HL-60/S4 treated with phorbol 12-myristate 13-acetate at 8.2 ng/mL for 4 days and 3 days (cell line): Measurements from ENCODE around the gene PDCD10.

Source experiments
- in situ Hi-C: fragments of 300-500 bp; cut with MboI; formaldehyde crosslinking; loops from 2 replicates; pipeline ENCODE4 v1.15.0; 2022; ENCODE audit warnings: low sequenced_read_pairs

The PDCD10 gene

GRCh38 chr3:167736264-167736787 is 1.6 kb upstream of the PDCD10 start:
- in situ Hi-C loops, result loop anchor here (25.0 kb wide), 1 partner anchor 151 kb away; no protein-coding TSS in a partner anchor

- in situ Hi-C loops, result loop anchor here (25.0 kb wide), 1 partner anchor 152 kb away; no protein-coding TSS in a partner anchor
Observed at GRCh38 chr3:167735233-167736138, 794 bp upstream of the PDCD10 start, which contains the start of gene SERPINI1. Gene SERPINI1, plus strand, starts transcription at chr3:167735721. Its CDS starts 53,408 bp downstream, at chr3:167789129.

- in situ Hi-C loops, result loop anchor here (25.0 kb wide), 1 partner anchor 153 kb away; no protein-coding TSS in a partner anchor
Observed at GRCh38 chr3:167733961-167734497, 663 bp downstream of the PDCD10 start.

- in situ Hi-C loops, result loop anchor here (25.0 kb wide), 1 partner anchor 155 kb away; no protein-coding TSS in a partner anchor
Observed at GRCh38 chr3:167732313-167733065, 2.2 kb downstream of the PDCD10 start.

- in situ Hi-C loops, result loop anchor here (25.0 kb wide), 1 partner anchor 156 kb away; no protein-coding TSS in a partner anchor
Observed at GRCh38 chr3:167731393-167731792, 3.3 kb downstream of the PDCD10 start.

GRCh38 chr3:167729591-167729990 is 5.1 kb downstream of the PDCD10 start:
- in situ Hi-C loops, result loop anchor here (25.0 kb wide), 1 partner anchor 158 kb away; no protein-coding TSS in a partner anchor

GRCh38 chr3:167728632-167729323 is 5.9 kb downstream of the PDCD10 start:
- in situ Hi-C loops, result loop anchor here (25.0 kb wide), 1 partner anchor 159 kb away; no protein-coding TSS in a partner anchor

- in situ Hi-C loops, result loop anchor here (25.0 kb wide), 1 partner anchor 159 kb away; no protein-coding TSS in a partner anchor
Observed at GRCh38 chr3:167728176-167728575, 6.5 kb downstream of the PDCD10 start.

GRCh38 chr3:167723872-167724271 is 10.8 kb downstream of the PDCD10 start:
- in situ Hi-C loops, result loop anchor here (25.0 kb wide), 1 partner anchor 313 kb away; no protein-coding TSS in a partner anchor

- in situ Hi-C loops, result loop anchor here (25.0 kb wide), 1 partner anchor 314 kb away; no protein-coding TSS in a partner anchor
Observed at GRCh38 chr3:167723025-167723512, 11.6 kb downstream of the PDCD10 start.

- in situ Hi-C loops, result loop anchor here (25.0 kb wide), 1 partner anchor 319 kb away; no protein-coding TSS in a partner anchor
Observed at GRCh38 chr3:167718582-167718981, 16.1 kb downstream of the PDCD10 start.

GRCh38 chr3:167716920-167717319 is 17.8 kb downstream of the PDCD10 start:
- in situ Hi-C loops, result loop anchor here (25.0 kb wide), 1 partner anchor 320 kb away; no protein-coding TSS in a partner anchor

GRCh38 chr3:167714871-167715270 is 19.8 kb downstream of the PDCD10 start:
- in situ Hi-C loops, result loop anchor here (25.0 kb wide), 1 partner anchor 322 kb away; no protein-coding TSS in a partner anchor

GRCh38 chr3:167712445-167712844 is 22.2 kb downstream of the PDCD10 start:
- in situ Hi-C loops, result loop anchor here (25.0 kb wide), 1 partner anchor 325 kb away; no protein-coding TSS in a partner anchor

GRCh38 chr3:167711439-167711838 is 23.3 kb downstream of the PDCD10 start:
- in situ Hi-C loops, result loop anchor here (25.0 kb wide), 1 partner anchor 326 kb away; no protein-coding TSS in a partner anchor

GRCh38 chr3:167710552-167710951 is 24.1 kb downstream of the PDCD10 start:
- in situ Hi-C loops, result loop anchor here (25.0 kb wide), 1 partner anchor 327 kb away; no protein-coding TSS in a partner anchor

GRCh38 chr3:167709690-167710089 is 25.0 kb downstream of the PDCD10 start:
- in situ Hi-C loops, result loop anchor here (25.0 kb wide), 1 partner anchor 328 kb away; no protein-coding TSS in a partner anchor

GRCh38 chr3:167705840-167706239 is 28.9 kb downstream of the PDCD10 start:
- in situ Hi-C loops, result loop anchor here (25.0 kb wide), 1 partner anchor 331 kb away; no protein-coding TSS in a partner anchor

- in situ Hi-C loops, result loop anchor here (25.0 kb wide), 1 partner anchor 336 kb away; no protein-coding TSS in a partner anchor
Observed at GRCh38 chr3:167700926-167701325, 33.8 kb downstream of the PDCD10 start.
